Breast epithelium (tissue), 3 donors: ENCODE data around the gene LDLRAD4.

Source experiments
- POLR2A ChIP-seq: fragments of 450-650 bp; IDR thresholded peaks from one replicate; pipeline ENCODE4 v1.6.1; 2016; ENCODE audit warnings: antibody characterized with exemption, mild to moderate bottlenecking, moderate library complexity
- TF ChIP-seq, protein P1 (sequence below), 3 donors: fragments of 450-650 bp; IDR thresholded peaks; one replicate each; pipeline ENCODE4 v1.5.1; 2016 to 2017; ENCODE audit warnings: antibody characterized with exemption in 3 of 3, mild to moderate bottlenecking in 3 of 3, moderate library complexity in 3 of 3

DNA sequence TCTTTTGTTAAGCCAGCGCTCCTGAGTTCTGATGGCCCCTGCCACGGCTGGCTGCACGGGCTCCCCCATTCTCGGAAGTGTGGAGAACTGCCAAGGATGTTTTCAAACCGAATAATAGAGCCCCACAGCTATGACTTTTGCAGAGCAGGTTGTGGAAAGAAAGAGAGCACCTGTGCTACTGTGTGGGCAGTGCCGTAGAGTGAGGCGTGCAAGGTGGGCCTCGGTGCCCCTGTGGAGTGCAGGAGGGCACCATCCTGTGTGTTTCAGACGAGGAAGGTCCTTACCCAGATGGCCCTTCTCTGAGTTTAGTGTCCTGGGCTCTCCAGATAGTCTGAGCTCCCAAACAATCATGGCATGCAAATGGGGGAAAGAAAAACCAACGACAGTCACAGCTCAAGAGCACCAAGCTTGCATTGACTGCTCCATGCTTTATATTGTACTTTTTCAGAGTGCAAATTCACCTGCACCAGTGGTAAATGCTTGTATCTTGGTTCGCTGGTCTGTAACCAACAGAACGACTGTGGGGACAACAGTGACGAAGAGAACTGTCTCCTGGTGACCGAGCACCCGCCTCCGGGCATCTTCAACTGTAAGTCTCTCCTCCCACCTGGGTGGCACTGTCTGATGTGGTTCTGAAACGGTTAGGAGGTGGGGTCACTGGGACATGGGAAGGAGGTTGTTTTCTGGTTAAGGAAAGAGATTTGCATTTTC is 219.4 kb downstream of the LDLRAD4 start:
- TF ChIP-seq POLR2A = no peak
- TF ChIP-seq, protein P1, sequence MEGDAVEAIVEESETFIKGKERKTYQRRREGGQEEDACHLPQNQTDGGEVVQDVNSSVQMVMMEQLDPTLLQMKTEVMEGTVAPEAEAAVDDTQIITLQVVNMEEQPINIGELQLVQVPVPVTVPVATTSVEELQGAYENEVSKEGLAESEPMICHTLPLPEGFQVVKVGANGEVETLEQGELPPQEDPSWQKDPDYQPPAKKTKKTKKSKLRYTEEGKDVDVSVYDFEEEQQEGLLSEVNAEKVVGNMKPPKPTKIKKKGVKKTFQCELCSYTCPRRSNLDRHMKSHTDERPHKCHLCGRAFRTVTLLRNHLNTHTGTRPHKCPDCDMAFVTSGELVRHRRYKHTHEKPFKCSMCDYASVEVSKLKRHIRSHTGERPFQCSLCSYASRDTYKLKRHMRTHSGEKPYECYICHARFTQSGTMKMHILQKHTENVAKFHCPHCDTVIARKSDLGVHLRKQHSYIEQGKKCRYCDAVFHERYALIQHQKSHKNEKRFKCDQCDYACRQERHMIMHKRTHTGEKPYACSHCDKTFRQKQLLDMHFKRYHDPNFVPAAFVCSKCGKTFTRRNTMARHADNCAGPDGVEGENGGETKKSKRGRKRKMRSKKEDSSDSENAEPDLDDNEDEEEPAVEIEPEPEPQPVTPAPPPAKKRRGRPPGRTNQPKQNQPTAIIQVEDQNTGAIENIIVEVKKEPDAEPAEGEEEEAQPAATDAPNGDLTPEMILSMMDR (IDR thresholded peaks at IDR 0.05) = no peak
